ENCODE measurements around the gene EPB41L2.

GRCh38 chr6:130847001-130847910 is 215.8 kb downstream of the EPB41L2 start:
- no peak for TF ChIP-seq EZH2 (IDR thresholded peaks at IDR 0.05; ENCODE audit: insufficient read depth, poor library complexity, severe bottlenecking)
- no peak for TF ChIP-seq EZH2phosphoT487 (IDR thresholded peaks at IDR 0.05; ENCODE audit: insufficient read depth, low read depth)
